ENCODE results near the gene CRYL1. TPM values are rescaled to one million over a fixed set of nuclear protein-coding genes. Genes with fewer than 3 reads are reported as not detected.

CRYL1 gene
- total and polyA plus RNA-seq, 2 experiments from 2014 or later: 65.5 to 66.2 TPM

DNA sequence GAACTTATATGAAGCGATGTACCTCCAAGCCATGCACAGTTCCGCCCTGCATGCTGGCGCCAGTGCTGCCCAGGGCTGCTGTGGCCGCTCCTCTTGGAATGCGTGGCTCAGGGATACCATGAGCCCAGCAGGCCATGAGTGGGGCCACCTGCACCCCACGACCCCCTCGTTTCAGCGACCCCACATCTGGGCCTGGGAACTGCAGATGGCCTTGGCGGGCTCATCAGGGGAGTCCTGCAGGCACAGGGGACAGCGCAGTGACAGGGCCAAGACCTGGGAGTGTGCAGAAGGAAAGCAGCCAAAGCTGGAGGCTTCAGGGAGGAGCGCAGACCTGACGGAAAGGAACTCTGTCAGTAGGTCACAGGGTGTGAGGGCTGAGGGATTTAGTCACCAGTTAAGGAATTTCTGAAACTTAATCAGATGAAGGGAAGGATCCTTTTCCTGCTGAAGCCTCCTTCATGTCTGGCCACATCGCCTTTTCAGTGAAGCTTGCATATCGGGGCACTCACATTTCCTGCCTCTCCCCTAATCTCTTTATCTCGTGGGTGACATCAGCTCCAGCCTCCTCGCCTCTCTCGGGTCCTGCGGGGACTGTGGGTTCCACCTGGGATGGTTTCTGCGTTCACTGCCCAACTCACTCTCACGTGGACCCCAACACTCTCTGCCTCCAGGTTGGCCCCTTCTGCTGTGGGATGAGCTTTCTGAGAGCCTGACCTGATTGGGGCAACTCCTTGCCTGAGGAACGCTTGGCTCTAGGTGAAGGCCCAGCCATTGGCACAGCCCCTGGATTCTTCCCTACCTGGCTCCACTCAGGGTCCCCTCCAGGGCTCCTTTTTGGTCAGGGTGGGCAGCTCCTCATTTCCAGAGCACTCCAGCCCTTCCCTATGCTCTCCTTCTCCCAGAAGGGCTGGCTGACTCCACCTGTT lies 123.5 kb downstream of the CRYL1 start:
- Histone ChIP-seq H4K20me1 (ENCODE audit: insufficient read depth, poor library complexity, severe bottlenecking) (no peaks in the 10 kb centered on the region), H3K36me3 (replicated peaks; ENCODE audit: insufficient read depth, low read depth) (no peaks in the 10 kb centered on the region), H3K9me3 (ENCODE audit: low read depth) (no peaks in the 10 kb centered on the region), H3K27ac (no peak overlapping the region), H3K4me2 (no peak overlapping the region), H3K9me2 (replicated peaks; ENCODE audit: insufficient read depth) (no peaks in the 10 kb centered on the region), H3K27me3 (no peaks in the 10 kb centered on the region), H3K79me2 (no peaks in the 10 kb centered on the region), H3K4me3 (no peak overlapping the region), H2AFZ (no peak overlapping the region), H3K4me1 (ENCODE audit: insufficient read depth) (no peaks in the 10 kb centered on the region)
- no peak for DNase-seq (ENCODE audit: low spot score)
- no peak for TF ChIP-seq EZH2 (IDR thresholded peaks at IDR 0.05; ENCODE audit: borderline replicate concordance)
- WGBS (ENCODE audit: low lambda C conversion rate, missing lambda C conversion rate): 79% methylated on average over 21 of the region's 21 CpGs

DNA sequence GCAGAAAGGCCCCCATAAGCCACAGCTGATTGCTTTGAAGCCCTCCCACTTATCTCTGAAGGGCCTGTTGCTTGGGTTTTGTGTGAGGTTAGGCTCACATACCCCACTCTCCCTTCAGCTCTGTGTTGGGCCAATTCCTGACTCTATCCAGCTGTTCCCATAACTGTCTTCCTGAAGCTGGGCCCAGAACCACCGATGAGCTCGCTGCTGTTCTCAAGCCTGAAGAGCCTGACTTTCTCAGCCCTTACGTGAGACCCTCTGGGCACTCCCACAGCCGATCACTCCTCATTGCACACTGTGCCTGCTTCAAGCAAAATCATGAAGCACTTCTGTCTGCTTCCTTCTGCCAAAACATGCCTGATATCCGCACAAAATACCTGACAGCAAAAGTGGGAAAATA lies 124.1 kb downstream of the CRYL1 start:
- TF ChIP-seq, protein P1, sequence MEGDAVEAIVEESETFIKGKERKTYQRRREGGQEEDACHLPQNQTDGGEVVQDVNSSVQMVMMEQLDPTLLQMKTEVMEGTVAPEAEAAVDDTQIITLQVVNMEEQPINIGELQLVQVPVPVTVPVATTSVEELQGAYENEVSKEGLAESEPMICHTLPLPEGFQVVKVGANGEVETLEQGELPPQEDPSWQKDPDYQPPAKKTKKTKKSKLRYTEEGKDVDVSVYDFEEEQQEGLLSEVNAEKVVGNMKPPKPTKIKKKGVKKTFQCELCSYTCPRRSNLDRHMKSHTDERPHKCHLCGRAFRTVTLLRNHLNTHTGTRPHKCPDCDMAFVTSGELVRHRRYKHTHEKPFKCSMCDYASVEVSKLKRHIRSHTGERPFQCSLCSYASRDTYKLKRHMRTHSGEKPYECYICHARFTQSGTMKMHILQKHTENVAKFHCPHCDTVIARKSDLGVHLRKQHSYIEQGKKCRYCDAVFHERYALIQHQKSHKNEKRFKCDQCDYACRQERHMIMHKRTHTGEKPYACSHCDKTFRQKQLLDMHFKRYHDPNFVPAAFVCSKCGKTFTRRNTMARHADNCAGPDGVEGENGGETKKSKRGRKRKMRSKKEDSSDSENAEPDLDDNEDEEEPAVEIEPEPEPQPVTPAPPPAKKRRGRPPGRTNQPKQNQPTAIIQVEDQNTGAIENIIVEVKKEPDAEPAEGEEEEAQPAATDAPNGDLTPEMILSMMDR (IDR thresholded peaks at IDR 0.05; ENCODE audit: poor library complexity): no peak
- TF ChIP-seq EZH2 (IDR thresholded peaks at IDR 0.05; ENCODE audit: borderline replicate concordance) (no peak), EZH2phosphoT487 (IDR thresholded peaks at IDR 0.05; ENCODE audit: low read depth, severe bottlenecking, unreplicated experiment) (no peak)
- Histone ChIP-seq H3K4me2 (no peak overlapping the region), H3K4me1 (ENCODE audit: insufficient read depth) (no peaks in the 10 kb centered on the region), H3K27me3 (no peaks in the 10 kb centered on the region), H3K9me3 (ENCODE audit: low read depth) (no peaks in the 10 kb centered on the region), H2AFZ (no peak overlapping the region), H3K36me3 (replicated peaks; ENCODE audit: insufficient read depth, low read depth) (no peaks in the 10 kb centered on the region), H3K9me2 (replicated peaks; ENCODE audit: insufficient read depth) (no peaks in the 10 kb centered on the region), H3K79me2 (no peaks in the 10 kb centered on the region), H3K27ac (no peak overlapping the region), H3K4me3 (no peak overlapping the region), H4K20me1 (ENCODE audit: insufficient read depth, poor library complexity, severe bottlenecking) (no peaks in the 10 kb centered on the region)
- 79% methylated on average over 5 of the region's 5 CpGs for WGBS (ENCODE audit: low lambda C conversion rate, missing lambda C conversion rate)
- DNase-seq (ENCODE audit: low spot score): no peak

DNA sequence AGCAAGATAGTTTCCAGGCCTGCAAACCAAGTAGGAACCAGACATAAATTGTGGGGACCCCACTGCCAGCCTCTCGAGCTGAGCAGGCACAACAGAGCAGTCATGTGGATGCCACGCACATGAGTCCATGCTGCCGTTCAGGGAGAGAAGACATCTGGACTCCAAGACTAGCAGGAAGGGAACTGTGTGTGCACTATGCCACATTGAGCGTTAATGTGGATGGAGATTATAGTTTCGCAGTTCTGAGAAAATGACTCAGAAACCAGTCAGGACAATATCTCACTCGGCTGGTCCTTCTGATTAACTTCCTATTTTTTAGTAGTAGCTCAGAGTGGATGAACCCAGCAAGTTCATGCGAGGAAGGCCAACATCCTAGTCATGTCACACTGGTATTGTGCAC lies 124.9 kb downstream of the CRYL1 start:
- H3K4me1 ChIP-seq (ENCODE audit: insufficient read depth): no peaks in the 10 kb centered on the region
- WGBS (ENCODE audit: low lambda C conversion rate, missing lambda C conversion rate): 65% methylated on average over 7 of the region's 7 CpGs
- H3K79me2 ChIP-seq: no peaks in the 10 kb centered on the region
- H3K9me3 ChIP-seq (ENCODE audit: low read depth): no peaks in the 10 kb centered on the region
- DNase-seq (ENCODE audit: low spot score): no peak
- TF ChIP-seq EZH2phosphoT487 (IDR thresholded peaks at IDR 0.05; ENCODE audit: low read depth, severe bottlenecking, unreplicated experiment) (no peak), EZH2 (IDR thresholded peaks at IDR 0.05; ENCODE audit: borderline replicate concordance) (no peak)
- TF ChIP-seq, protein P1 (IDR thresholded peaks at IDR 0.05; ENCODE audit: poor library complexity): no peak
- H4K20me1 ChIP-seq (ENCODE audit: insufficient read depth, poor library complexity, severe bottlenecking): no peaks in the 10 kb centered on the region
- H3K9me2 ChIP-seq (replicated peaks; ENCODE audit: insufficient read depth): no peaks in the 10 kb centered on the region
- no peak overlapping the region for H3K4me2 ChIP-seq
- no peak overlapping the region for H2AFZ ChIP-seq
- H3K27me3 ChIP-seq: no peaks in the 10 kb centered on the region
- no peaks in the 10 kb centered on the region for H3K36me3 ChIP-seq (replicated peaks; ENCODE audit: insufficient read depth, low read depth)
- H3K27ac ChIP-seq: no peak overlapping the region
- no peak overlapping the region for H3K4me3 ChIP-seq

DNA sequence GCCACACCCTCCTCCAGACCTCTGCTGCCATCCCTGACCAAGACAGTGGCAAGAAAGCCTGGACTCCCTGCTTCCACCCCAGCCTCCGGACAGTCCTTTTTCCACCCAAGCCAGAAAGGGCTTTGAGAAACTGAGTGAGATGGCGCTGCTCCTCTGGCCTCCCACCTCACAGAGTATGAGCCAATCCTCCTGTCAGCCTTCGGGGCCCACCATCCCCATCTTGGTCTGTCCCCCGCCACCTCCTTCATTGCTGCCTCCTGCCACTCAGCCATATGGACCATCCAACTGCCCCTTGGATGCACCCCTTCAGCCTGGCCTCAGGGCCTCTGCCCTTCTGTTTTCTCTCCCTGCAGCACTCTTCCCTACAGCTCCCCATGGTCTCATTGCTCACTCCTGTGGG lies 125.7 kb downstream of the CRYL1 start:
- Histone ChIP-seq H3K4me3 (no peak overlapping the region), H3K27me3 (no peaks in the 10 kb centered on the region)

More for the DNA sequence above, 125.7 kb downstream of the CRYL1 start:
- Histone ChIP-seq H3K27ac (no peak overlapping the region), H3K4me2 (no peak overlapping the region), H3K9me3 (ENCODE audit: low read depth) (no peaks in the 10 kb centered on the region), H4K20me1 (ENCODE audit: insufficient read depth, poor library complexity, severe bottlenecking) (no peaks in the 10 kb centered on the region), H3K79me2 (no peaks in the 10 kb centered on the region), H3K4me1 (ENCODE audit: insufficient read depth) (no peaks in the 10 kb centered on the region), H2AFZ (no peak overlapping the region), H3K9me2 (replicated peaks; ENCODE audit: insufficient read depth) (no peaks in the 10 kb centered on the region), H3K36me3 (replicated peaks; ENCODE audit: insufficient read depth, low read depth) (no peaks in the 10 kb centered on the region)
- 94% methylated on average over 3 of the region's 4 CpGs for WGBS (ENCODE audit: low lambda C conversion rate, missing lambda C conversion rate)
- TF ChIP-seq, protein P1 (IDR thresholded peaks at IDR 0.05; ENCODE audit: poor library complexity): no peak
- TF ChIP-seq EZH2phosphoT487 (IDR thresholded peaks at IDR 0.05; ENCODE audit: low read depth, severe bottlenecking, unreplicated experiment): no peak
- TF ChIP-seq EZH2 (IDR thresholded peaks at IDR 0.05; ENCODE audit: borderline replicate concordance): no peak
- DNase-seq (ENCODE audit: low spot score): no peak
